Measurements from ENCODE around the gene SLIT3.

Gene SLIT3

DNA sequence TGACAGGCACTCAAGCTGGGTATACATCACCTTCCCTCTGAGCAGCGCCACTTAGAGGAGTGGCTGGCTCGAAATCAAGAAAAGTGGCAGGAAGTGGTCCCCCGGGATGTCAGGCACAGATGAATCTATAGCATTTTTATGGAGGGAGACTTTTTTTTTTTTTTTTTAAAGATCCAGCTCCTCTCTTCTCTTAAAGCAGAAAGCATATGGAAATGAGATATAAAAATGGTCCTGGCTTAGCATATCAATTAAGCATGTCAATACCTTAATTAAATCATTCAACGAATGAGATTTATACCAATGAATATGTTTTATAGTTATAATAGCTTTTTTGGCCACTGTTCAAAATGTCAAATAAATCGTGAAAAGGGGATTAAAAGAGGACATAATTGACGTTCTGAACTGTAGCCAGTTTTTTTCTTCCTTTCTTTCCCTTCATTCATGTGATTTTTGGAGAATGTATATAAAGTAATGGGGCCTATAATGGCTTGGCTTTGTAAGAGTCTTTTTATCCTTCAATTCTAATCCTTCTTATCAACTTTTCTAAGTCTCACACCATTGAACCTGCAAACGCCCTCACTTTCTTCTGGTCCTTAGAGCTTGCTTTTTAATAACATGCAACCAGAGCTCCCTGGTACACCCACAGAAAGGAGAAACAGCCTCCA lies 402.6 kb downstream of the SLIT3 start:
- Mint-ChIP-seq H3K9me3 (no peaks in the 10 kb centered on the region), H3K4me3 (no peak overlapping the region), H3K36me3 (no peaks in the 10 kb centered on the region), H3K27me3 (peaks cover 4% of the 10 kb centered on the region), H3K4me1 (no peaks in the 10 kb centered on the region), H3K27ac (no peak overlapping the region)

DNA sequence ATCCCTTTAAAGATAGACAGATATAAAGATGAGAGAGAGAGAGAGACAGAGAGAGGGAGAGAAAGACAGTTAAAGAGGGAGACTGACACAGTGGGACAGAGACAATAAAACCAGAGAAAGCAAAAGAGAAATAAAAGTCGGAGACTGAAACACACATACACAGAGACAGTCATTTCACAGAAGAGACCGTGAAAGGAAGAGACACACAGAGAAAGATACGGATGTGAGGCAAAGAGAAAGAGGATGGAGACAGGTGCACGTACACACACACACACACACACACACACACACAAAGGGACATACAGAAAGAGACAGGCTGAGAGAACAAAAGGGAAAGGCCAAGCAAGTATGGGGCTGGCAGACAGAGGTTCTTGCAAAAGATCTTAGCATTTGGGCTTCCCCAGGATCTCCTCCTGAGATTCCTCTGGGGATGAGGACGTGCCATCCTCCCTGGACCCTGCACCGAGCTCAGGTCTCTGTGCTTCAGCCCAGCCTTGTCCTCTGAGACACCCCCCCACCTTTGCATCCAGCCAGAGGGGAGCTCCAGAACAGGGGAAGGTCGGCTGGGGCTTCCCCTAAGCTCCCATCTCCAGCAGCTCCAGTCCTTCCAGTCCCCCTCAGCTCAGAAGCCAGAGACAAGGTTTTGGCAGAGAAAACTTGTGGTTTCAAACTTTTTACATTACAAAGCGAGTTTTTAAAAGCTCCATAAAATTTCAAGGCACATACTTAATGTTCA lies 403.4 kb downstream of the SLIT3 start:
- Mint-ChIP-seq H3K36me3 (no peaks in the 10 kb centered on the region), H3K27me3 (peaks cover 6% of the 10 kb centered on the region), H3K9me3 (no peaks in the 10 kb centered on the region), H3K27ac (no peak overlapping the region), H3K4me3 (no peak overlapping the region), H3K4me1 (no peaks in the 10 kb centered on the region)

DNA sequence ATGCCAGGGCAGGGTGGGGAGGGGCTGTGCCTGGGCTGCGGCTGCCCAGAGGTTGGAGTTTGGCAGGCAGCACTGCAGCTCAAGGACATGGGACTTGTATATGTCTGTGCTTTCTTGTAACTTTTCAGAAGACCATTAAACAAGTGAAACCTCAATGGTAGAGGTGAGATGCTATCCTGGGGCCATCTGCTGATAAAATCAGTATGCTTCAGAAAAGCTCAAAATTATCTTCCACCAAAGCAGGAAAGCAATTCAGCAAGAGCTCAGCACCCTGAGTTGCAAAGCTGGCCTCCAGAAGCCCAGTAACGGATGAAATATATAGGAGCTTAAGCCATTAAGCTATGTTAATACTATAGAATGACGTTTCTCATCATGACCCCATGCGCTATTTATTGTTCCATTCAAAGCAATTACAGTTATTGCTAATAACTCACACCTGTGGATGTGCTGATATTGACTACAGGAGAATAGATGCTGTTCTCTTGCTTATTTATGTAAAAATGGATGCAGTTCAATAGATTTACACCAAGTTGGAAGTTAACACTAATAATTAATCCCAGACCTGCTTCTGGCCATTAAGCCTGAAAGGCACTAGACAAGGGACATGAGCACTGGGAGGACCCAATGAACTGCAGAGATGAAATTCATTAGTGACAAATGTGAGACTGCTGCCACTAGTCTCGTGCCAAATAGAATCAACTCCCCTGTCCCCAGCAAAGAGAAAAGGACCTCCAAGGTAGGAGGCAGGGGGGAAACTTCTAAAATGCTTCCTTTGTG lies 405.5 kb downstream of the SLIT3 start:
- H3K36me3 Mint-ChIP-seq: no peaks in the 10 kb centered on the region
- no peak overlapping the region for H3K27ac Mint-ChIP-seq
- no peak overlapping the region for H3K4me3 Mint-ChIP-seq

DNA sequence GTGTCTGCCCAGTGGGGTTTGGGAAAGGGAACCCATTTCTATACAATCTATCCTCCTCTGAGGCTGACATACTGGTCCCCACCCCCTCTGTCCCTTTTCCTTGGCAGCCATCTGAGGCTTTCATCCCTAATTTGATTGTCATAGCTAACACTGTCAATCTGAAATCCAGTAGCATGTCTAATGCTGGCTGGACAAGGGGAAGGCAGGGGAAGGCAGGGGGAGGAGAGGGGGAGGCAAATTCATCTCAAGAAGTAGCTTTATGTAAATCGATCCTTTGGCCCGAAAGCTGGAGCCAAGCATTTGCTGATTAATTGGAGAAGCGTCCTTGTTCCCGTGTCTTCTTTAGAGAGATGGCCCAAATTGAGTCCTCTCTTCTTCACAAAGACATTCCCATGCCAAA lies 407.7 kb downstream of the SLIT3 start:
- Mint-ChIP-seq H3K9me3 (no peaks in the 10 kb centered on the region), H3K27me3 (peaks cover 5% of the 10 kb centered on the region), H3K27ac (no peak overlapping the region), H3K4me3 (no peak overlapping the region), H3K4me1 (no peaks in the 10 kb centered on the region), H3K36me3 (no peaks in the 10 kb centered on the region)

More for the DNA sequence above, 405.5 kb downstream of the SLIT3 start:
- Mint-ChIP-seq H3K4me1 (no peaks in the 10 kb centered on the region), H3K9me3 (no peaks in the 10 kb centered on the region), H3K27me3 (peaks cover 5% of the 10 kb centered on the region)

DNA sequence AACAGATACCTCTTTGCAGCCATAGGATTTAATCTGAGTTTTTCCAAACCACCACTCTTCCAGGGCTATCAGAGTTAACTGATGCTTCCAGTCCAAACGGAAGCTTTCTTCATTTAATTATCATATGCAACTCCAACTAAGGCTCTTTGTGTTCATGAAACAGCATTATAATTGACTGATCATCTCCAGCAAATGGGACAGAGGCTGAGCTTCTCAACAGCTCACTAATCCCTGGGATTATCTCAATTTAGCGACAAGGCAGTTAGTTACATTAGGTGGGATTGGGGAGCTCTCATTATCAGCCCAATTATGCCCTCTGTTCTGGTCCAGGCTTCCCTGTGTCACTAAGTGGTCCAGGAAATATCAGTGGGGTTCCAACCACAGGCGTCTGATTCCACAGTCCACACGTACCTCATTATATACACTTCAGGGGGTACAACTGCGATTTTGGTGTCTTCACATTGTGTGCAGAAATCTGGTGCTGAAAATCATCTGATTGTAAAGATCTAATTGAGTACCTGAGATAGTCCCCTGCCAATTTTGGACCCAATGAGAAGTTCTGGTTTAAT lies 408.2 kb downstream of the SLIT3 start:
- Mint-ChIP-seq H3K4me1 (no peaks in the 10 kb centered on the region), H3K4me3 (no peak overlapping the region), H3K27ac (no peak overlapping the region), H3K27me3 (peaks cover 5% of the 10 kb centered on the region), H3K9me3 (no peaks in the 10 kb centered on the region), H3K36me3 (no peaks in the 10 kb centered on the region)

DNA sequence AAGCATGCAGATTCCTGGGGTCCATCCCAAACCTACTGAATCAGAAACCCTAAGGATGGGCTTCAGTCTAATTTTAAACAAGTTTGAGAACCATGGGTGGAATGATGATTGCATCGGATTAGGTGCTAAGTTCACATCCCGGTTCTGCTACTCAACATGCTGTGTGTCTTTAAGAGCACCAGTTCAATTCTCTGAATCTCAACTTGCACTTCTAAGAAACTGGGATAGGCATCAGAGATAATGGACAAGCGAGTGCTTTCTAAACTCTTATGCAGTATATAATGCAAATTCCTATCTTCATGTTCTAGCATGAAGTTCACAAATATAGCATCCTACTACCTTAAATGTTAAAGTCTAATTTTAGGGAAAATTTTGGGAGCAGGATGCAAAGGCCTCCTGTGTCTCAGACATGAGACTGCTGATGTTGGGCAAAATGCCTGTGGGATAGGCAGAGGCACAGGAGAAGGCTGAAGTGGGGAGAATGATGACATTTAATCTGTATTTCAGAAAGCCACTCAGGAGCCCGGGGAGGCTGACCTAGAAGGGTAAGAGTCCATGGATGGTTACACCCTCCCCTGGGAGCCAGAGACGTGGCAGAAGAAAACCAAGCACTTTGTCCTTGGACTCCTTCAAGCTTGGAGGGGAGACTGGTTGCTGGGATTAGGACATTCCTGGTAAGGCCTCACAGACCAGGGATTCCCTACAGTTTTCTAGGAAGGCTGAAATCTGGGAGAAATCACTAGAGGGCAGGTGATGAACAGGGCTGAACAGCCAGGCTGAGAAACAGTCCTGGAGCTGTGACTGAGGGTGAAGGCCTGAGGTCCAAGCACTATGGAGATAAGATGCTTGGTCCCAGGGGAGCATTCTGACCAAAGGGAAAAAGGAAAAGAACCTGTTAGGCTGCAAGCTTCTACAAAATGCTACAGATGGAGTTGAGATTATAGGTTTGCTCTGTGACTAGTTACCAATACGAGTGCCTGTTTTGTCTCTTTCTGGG lies 409.8 kb downstream of the SLIT3 start:
- H3K4me1 Mint-ChIP-seq: no peaks in the 10 kb centered on the region
- no peaks in the 10 kb centered on the region for H3K9me3 Mint-ChIP-seq
- peaks cover 5% of the 10 kb centered on the region for H3K27me3 Mint-ChIP-seq
- no peak overlapping the region for H3K4me3 Mint-ChIP-seq
- no peaks in the 10 kb centered on the region for H3K36me3 Mint-ChIP-seq
- H3K27ac Mint-ChIP-seq: no peak overlapping the region

DNA sequence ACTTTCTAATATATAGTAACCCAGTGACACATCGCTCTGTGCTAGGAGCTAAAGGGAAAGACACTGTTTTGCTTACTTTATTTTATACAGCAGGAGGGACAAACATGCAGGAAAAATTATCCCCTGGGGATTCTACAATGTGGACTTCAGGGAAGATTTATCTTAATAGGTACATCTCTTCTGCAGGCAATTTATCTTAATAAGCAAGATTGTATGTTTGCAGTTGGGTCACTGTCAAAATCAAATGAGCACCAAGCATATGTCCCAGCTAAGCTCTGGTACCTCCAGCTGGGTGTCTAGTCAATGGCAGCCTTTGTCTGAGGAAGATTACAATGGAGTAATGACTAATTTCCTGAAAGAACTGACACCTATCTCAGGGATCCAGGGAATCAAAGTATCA lies 411.9 kb downstream of the SLIT3 start:
- Mint-ChIP-seq H3K36me3 (no peaks in the 10 kb centered on the region), H3K4me3 (no peak overlapping the region), H3K9me3 (no peaks in the 10 kb centered on the region), H3K4me1 (no peaks in the 10 kb centered on the region), H3K27ac (no peak overlapping the region), H3K27me3 (peaks cover 2% of the 10 kb centered on the region)

DNA sequence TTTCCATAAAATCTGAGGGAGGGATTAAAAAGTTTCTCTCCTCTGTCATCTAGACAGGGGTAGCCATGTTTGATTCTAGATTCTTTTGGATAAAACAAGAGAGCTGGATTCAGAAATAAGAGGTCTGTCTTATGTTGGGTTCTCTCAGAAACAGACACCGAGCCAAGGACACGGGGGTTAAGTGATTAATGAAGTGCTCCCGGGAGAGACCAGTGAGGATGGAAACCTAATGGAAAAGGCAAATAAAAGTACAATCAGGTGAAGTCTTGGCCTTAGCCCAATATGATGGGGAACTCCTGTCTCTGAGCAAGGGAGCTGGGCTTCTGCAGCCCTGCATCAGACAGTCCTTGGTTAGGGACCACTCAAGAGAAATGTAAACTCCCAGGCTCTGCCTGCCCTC lies 413.0 kb downstream of the SLIT3 start:
- Mint-ChIP-seq H3K27me3 (no peaks in the 10 kb centered on the region), H3K36me3 (no peaks in the 10 kb centered on the region), H3K4me1 (no peaks in the 10 kb centered on the region), H3K27ac (no peak overlapping the region), H3K4me3 (no peak overlapping the region), H3K9me3 (no peaks in the 10 kb centered on the region)

DNA sequence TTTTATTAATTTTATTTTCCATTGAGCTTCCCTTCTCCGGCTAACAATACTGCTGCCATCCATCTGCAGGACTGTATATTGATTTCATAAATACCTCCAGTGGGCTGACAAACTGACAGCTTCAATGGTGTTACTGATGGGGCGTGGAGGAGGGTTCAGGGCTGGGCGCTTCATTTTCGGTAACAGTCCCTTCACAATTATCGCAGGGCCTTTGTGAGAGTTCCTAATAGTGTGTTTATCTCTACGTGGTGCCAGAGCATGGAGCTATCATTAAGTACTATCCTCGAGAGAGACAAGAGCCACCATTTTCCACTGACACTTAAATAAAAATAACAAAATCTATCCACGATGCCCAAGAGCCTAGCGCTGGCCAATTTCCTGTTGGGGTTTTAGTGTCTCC lies 414.8 kb downstream of the SLIT3 start:
- Mint-ChIP-seq H3K36me3 (no peaks in the 10 kb centered on the region), H3K4me3 (no peak overlapping the region), H3K27me3 (no peaks in the 10 kb centered on the region), H3K27ac (no peak overlapping the region), H3K4me1 (no peaks in the 10 kb centered on the region), H3K9me3 (no peaks in the 10 kb centered on the region)

DNA sequence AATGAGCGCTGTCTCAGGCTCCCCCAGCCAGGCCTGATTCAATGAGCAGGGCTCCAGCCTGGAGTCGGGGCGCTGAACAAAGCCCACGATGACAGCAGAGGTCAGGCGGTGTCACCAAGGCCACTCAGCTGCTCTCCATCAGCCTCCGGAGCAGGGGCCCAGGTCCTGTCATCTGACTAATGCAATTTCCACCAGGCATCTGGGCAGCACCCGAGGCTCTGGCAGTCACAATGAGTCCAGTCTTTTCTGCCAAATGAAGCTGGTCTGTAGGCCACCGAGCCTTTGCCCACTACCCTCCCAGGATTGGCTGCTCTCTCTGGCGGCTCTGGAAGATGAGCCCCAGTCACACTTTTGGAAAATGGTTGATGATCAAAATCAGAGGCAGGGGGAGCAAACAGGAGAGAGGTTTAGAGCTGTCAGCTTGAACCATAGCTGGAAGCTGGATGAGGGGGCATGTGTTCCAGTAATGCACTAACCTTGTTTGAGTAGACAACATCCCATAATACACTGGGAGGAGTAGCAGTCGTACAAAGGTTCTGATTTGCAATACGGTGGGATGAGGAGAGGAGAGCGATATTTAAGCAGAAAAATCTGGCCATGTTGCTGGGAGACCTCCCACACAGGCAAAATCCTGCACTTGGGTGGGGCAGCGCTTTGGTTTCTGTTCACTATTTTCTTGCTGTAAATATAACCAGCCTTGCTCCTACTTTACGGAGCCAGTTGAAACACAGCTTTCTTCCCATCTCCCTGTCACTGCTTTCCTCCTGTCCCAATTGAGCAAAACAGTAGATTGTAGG lies 415.4 kb downstream of the SLIT3 start:
- no peaks in the 10 kb centered on the region for H3K27me3 Mint-ChIP-seq
- no peaks in the 10 kb centered on the region for H3K4me1 Mint-ChIP-seq
- no peak overlapping the region for H3K4me3 Mint-ChIP-seq
- no peaks in the 10 kb centered on the region for H3K36me3 Mint-ChIP-seq
- H3K9me3 Mint-ChIP-seq: no peaks in the 10 kb centered on the region
- H3K27ac Mint-ChIP-seq: no peak overlapping the region

DNA sequence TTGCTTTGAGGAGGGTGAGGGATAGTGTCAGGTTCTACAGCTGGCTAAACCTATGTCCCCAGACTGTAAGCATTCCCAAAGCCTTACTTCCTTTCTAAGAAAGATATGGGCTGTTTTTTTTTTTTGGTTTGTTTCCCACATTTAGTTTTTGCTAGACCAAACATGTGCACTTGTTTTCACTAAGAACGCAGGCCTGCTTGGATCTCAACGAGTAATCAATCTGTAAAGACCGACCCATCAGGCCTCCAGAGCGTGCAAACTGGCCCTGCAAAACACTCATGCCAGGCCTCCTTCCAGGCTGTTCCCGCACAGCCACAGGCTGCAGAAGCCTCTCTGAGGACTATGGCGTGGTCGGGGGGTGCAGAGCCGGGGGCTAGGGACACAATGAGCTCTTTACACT lies 416.9 kb downstream of the SLIT3 start:
- Mint-ChIP-seq H3K4me1 (no peaks in the 10 kb centered on the region), H3K27ac (no peak overlapping the region), H3K36me3 (no peaks in the 10 kb centered on the region), H3K9me3 (no peaks in the 10 kb centered on the region), H3K4me3 (no peak overlapping the region), H3K27me3 (no peaks in the 10 kb centered on the region)

DNA sequence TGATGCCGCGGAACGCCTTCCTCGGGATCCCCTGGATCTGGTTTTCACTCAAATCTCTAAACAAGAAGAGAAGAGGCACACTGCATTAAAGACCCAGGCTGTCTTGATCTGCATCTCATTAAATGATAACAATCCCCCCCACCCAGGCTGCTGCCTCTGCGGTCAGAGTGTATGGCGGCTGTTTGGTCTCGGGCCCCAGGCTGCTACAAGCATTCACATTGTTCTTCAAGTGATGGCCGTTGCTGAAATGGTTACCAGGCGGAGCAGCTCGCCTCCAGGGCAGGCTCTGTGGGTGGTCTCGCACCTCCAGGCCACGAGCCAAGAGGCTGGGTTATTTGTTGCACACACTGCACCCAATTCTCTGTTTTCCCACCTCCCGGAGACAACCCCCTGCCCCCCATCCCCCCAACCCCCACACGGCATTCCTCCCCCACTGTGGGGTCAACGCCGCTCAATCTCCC lies 417.6 kb downstream of the SLIT3 start:
- H3K36me3 Mint-ChIP-seq: no peaks in the 10 kb centered on the region
- no peak overlapping the region for H3K27ac Mint-ChIP-seq
- H3K9me3 Mint-ChIP-seq: no peaks in the 10 kb centered on the region
- no peak overlapping the region for H3K4me3 Mint-ChIP-seq
- no peaks in the 10 kb centered on the region for H3K27me3 Mint-ChIP-seq
- H3K4me1 Mint-ChIP-seq: no peaks in the 10 kb centered on the region

DNA sequence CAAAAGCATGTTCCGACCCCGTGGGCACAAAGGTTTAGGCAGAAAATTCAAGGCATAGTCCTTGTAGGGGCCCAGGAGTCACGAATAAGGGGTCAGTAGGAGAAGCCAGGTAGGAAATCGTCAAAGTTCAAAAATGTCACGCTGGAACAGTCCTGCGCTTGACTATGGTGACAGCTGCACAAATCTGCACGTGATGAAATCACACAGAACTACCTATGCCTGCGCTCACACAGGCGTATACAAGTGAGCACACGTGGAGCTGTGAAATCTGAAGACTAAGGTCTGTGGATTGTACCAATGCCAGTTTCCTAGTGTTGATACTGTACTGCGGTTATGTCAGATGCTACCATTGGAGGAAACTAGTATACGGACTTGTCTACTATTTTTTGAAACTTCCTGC lies 418.7 kb downstream of the SLIT3 start:
- Mint-ChIP-seq H3K27me3 (peaks cover 1% of the 10 kb centered on the region), H3K4me3 (no peak overlapping the region), H3K36me3 (no peaks in the 10 kb centered on the region), H3K9me3 (no peaks in the 10 kb centered on the region), H3K27ac (no peak overlapping the region), H3K4me1 (no peaks in the 10 kb centered on the region)

DNA sequence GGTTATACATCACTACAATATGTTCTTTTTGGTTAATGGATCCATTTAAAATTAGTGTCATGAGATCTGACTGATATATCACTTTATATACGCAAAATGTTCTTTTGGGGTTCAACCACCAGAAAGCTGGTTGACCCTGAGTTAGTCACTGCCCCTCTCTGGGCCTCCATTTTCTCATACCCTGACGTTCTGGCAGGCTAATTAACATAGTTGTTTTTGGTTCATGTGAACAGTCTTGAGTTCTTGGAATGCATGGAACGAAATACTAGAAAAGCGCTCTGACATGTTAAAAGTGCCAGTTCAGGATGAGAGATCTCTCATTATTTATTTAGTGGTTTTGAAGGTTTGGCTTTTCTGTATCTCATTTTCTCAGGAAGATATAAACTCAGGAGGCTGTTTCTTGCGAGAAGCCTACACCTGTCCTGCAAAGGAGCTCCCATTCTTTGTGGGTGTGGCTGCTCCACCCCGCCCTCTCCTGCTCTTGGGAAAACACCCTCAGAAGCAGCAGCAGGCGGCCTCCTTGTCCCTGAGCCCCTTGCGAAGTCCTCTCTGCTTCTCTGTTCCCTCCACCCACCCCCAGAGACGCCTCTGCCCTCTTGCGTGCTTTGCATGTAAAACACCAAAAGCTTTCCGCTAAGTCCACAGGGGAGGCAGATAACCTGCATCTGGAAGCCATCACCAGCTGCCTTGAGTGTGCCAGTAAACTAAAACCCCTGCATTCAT lies 419.4 kb downstream of the SLIT3 start:
- H3K27me3 Mint-ChIP-seq: peaks cover 5% of the 10 kb centered on the region
- no peak overlapping the region for H3K4me3 Mint-ChIP-seq
- no peaks in the 10 kb centered on the region for H3K9me3 Mint-ChIP-seq
- H3K4me1 Mint-ChIP-seq: no peaks in the 10 kb centered on the region
- H3K27ac Mint-ChIP-seq: no peak overlapping the region
- no peaks in the 10 kb centered on the region for H3K36me3 Mint-ChIP-seq
